Activated naive CD8-positive, alpha-beta T cell treated with anti-CD3 and anti-CD28 coated beads, Interleukin-2, amount 50 U/mL, for 24 hours (primary cell): Measurements from ENCODE around the gene WWOX.

Experiments used
- ATAC-seq: fragments of 150-1000 bp; cut with Tn5 transposase; one replicate; pipeline ENCODE4 v1.10.0; 2021
- DNase-seq: peaks from one replicate; pipeline ENCODE4 v3.0.0; 2021
- H3K27ac Mint-ChIP-seq: one replicate; pipeline ENCODE4 v1.8.0; 2021; ENCODE audit warnings: mild to moderate bottlenecking, mixed read lengths
- H3K27me3 Mint-ChIP-seq: one replicate; pipeline ENCODE4 v1.8.0; 2021; ENCODE audit warnings: mixed read lengths
- H3K36me3 Mint-ChIP-seq: one replicate; pipeline ENCODE4 v1.8.0; 2021; ENCODE audit warnings: low read depth, mixed read lengths
- H3K4me1 Mint-ChIP-seq: one replicate; pipeline ENCODE4 v1.8.0; 2021; ENCODE audit warnings: mixed read lengths
- H3K4me3 Mint-ChIP-seq: one replicate; pipeline ENCODE4 v1.8.0; 2021; ENCODE audit warnings: mild to moderate bottlenecking, moderate library complexity, mixed read lengths
- H3K9me3 Mint-ChIP-seq: one replicate; pipeline ENCODE4 v1.8.0; 2021; ENCODE audit warnings: mixed read lengths

WWOX gene

DNA sequence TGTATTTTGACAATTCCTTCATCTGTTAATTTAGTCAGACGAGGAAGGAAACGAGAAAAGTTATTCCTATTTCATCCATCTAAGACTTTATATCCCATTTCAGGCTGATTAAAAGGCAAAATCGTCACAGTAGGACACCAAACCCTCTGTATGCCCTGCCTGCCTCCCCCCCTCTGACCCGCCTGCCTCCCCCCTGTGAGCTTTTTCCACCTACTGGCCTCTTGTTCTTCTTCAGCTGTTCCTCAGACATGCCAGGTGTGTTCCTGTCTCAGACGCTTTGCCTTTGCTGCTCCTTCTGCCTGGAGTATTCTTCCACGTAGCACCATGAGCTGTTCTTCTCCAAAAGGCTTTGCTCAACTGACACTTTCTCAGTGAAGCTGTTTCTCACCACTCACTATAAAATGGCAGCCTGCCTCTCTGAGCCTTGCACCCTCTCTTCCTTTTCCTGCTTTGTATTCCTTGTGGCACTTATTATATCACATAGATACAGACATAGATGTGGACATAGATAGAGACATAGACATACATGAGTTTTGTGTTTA lies 777.7 kb downstream of the WWOX start:
- no peaks in the 10 kb centered on the region for H3K9me3 Mint-ChIP-seq
- no peak overlapping the region for H3K4me3 Mint-ChIP-seq
- no peak for DNase-seq
- H3K4me1 Mint-ChIP-seq = no peaks in the 10 kb centered on the region
- no peak overlapping the region for H3K27ac Mint-ChIP-seq
- H3K36me3 Mint-ChIP-seq = no peaks in the 10 kb centered on the region
- ATAC-seq = no peak
- H3K27me3 Mint-ChIP-seq = no peaks in the 10 kb centered on the region

- H3K27me3 Mint-ChIP-seq = no peaks in the 10 kb centered on the region
- no peak overlapping the region for H3K4me3 Mint-ChIP-seq
- H3K36me3 Mint-ChIP-seq = no peaks in the 10 kb centered on the region
- DNase-seq (no peak), ATAC-seq (no peak)
- no peaks in the 10 kb centered on the region for H3K9me3 Mint-ChIP-seq
- no peaks in the 10 kb centered on the region for H3K4me1 Mint-ChIP-seq
- no peak overlapping the region for H3K27ac Mint-ChIP-seq
These were observed 779.1 kb downstream of the WWOX start for GRCh38 chr16:78878570-78878969.

GRCh38 chr16:78879011-78879410 lies 779.6 kb downstream of the WWOX start:
- H3K27ac Mint-ChIP-seq = no peak overlapping the region
- H3K9me3 Mint-ChIP-seq = no peaks in the 10 kb centered on the region
- no peak for DNase-seq

GRCh38 chr16:78882150-78882549 lies 782.7 kb downstream of the WWOX start:
- no peak for ATAC-seq
- H3K9me3 Mint-ChIP-seq = no peaks in the 10 kb centered on the region
- no peak overlapping the region for H3K4me3 Mint-ChIP-seq
- no peaks in the 10 kb centered on the region for H3K36me3 Mint-ChIP-seq
- H3K4me1 Mint-ChIP-seq = no peaks in the 10 kb centered on the region
- H3K27ac Mint-ChIP-seq = no peak overlapping the region
- DNase-seq = no peak
- H3K27me3 Mint-ChIP-seq = no peaks in the 10 kb centered on the region

More at GRCh38 chr16:78879011-78879410, 779.6 kb downstream of the WWOX start:
- H3K4me3 Mint-ChIP-seq = no peak overlapping the region
- no peak for ATAC-seq
- no peaks in the 10 kb centered on the region for H3K36me3 Mint-ChIP-seq
- H3K27me3 Mint-ChIP-seq = no peaks in the 10 kb centered on the region
- H3K4me1 Mint-ChIP-seq = no peaks in the 10 kb centered on the region

DNA sequence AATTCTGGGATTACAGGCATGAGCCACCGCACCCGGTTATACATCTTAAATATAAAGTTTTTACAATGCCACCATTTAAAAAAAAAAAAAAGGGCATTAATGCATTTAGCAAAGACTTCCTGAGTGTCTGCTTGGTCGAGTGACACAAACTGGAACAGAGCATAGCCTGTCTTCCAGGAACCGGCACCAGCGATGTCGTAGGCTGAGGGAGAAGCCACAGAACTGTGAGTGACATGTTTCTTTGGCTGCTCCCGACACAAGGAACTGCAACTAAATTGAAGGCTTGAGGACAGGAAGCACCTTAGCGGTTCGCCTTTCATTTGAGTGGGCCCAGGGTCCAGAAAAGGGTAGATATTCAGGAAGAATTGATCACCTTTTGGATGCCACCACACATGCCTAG lies 783.3 kb downstream of the WWOX start:
- no peak overlapping the region for H3K4me3 Mint-ChIP-seq
- H3K27me3 Mint-ChIP-seq = no peaks in the 10 kb centered on the region
- H3K27ac Mint-ChIP-seq = no peak overlapping the region
- H3K9me3 Mint-ChIP-seq = no peaks in the 10 kb centered on the region
- DNase-seq (no peak), ATAC-seq (no peak)
- H3K4me1 Mint-ChIP-seq = no peaks in the 10 kb centered on the region
- no peaks in the 10 kb centered on the region for H3K36me3 Mint-ChIP-seq

DNA sequence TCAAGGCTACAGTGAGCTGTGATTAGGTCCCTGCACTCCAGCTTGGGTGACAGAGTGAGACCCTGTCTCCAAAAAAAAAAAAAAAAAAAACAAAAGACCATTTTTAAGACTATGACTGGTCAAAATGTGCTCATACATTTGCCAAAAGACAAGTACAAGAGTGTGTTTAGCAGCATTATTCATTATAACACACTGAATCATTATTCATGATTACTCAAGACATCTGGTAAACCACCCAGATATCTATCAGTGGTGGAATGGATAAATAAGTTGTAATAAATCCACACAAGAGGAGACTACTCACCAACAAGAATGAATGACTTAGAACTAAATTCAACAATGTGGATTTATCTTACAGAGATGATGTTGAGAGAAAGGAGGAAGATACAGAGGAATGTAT lies 784.8 kb downstream of the WWOX start:
- H3K36me3 Mint-ChIP-seq = no peaks in the 10 kb centered on the region
- H3K4me1 Mint-ChIP-seq = no peaks in the 10 kb centered on the region
- no peaks in the 10 kb centered on the region for H3K27me3 Mint-ChIP-seq
- no peaks in the 10 kb centered on the region for H3K9me3 Mint-ChIP-seq
- no peak for DNase-seq
- no peak for ATAC-seq
- no peak overlapping the region for H3K4me3 Mint-ChIP-seq
- H3K27ac Mint-ChIP-seq = no peak overlapping the region

DNA sequence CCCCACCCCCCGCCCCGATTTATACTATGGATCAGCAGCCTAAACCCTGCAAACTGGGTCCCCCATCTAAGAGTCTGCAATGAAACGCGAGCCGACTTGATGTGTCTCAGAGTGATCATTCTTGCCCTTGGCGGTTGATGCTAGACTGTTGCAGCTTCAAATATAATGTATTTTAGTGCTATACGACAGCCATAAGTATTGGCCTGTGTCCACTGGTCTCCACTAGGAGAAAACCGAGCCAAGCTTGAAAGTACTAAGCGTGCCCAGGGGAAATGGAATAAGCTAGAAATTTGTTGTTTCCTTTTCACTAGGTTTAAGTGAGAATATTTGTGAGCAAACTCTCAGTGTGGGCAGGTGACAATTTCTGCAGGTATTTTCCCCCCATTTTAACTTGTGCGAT lies 789.9 kb downstream of the WWOX start:
- no peak for ATAC-seq
- no peak overlapping the region for H3K27ac Mint-ChIP-seq
- H3K4me1 Mint-ChIP-seq = peaks cover 21% of the 10 kb centered on the region
- H3K4me3 Mint-ChIP-seq = no peak overlapping the region
- no peak for DNase-seq
- peaks cover 4% of the 10 kb centered on the region for H3K9me3 Mint-ChIP-seq
- H3K27me3 Mint-ChIP-seq = no peaks in the 10 kb centered on the region
- peaks cover 3% of the 10 kb centered on the region for H3K36me3 Mint-ChIP-seq

DNA sequence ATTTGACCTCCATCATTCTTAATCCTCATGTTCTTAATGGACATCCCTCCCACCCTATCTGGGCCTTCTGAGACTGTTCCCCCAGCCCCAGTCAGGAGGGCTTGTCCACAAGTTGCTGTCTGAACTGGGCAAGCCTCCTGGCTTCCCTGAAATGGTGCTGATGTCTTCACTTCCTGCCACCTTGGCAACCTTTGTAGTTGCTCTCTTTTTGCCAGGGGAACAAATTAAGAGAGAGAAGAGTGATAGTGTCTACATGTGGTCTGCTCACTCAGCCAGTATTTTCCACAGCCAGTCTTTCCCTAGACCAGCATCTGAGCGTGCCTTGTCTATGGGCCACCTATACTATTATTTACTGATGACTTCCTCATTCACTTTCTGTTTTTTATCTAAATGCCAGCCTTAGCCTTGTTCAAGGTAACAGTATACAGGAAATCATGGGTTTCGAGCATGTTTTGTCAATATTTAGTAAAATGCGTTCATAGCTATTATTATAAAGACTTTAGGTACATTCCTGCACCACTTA lies 791.0 kb downstream of the WWOX start:
- Mint-ChIP-seq H3K4me1 (peaks cover 26% of the 10 kb centered on the region), H3K4me3 (no peak overlapping the region), H3K27me3 (no peaks in the 10 kb centered on the region), H3K36me3 (peaks cover 3% of the 10 kb centered on the region), H3K27ac (peak overlapping the region; percentile 43), H3K9me3 (peaks cover 6% of the 10 kb centered on the region)
- ATAC-seq (no peak), DNase-seq (no peak)

GRCh38 chr16:78892951-78893733 lies 793.7 kb downstream of the WWOX start:
- H3K27ac Mint-ChIP-seq = peak overlapping the region; percentile 61
- H3K4me3 Mint-ChIP-seq = no peak overlapping the region

GRCh38 chr16:78894886-78895285 lies 795.4 kb downstream of the WWOX start:
- Mint-ChIP-seq H3K36me3 (peaks cover 3% of the 10 kb centered on the region), H3K4me3 (no peak overlapping the region), H3K27ac (peak overlapping the region; percentile 59), H3K4me1 (peaks cover 42% of the 10 kb centered on the region), H3K27me3 (no peaks in the 10 kb centered on the region), H3K9me3 (peaks cover 11% of the 10 kb centered on the region)
- DNase-seq = no peak
- no peak for ATAC-seq

More at GRCh38 chr16:78892951-78893733, 793.7 kb downstream of the WWOX start:
- no peaks in the 10 kb centered on the region for H3K27me3 Mint-ChIP-seq
- DNase-seq (no peak), ATAC-seq (peak; percentile 72)
- H3K36me3 Mint-ChIP-seq = peaks cover 3% of the 10 kb centered on the region
- H3K4me1 Mint-ChIP-seq = peaks cover 38% of the 10 kb centered on the region
- H3K9me3 Mint-ChIP-seq = peaks cover 11% of the 10 kb centered on the region

- peaks cover 43% of the 10 kb centered on the region for H3K4me1 Mint-ChIP-seq
- peaks cover 3% of the 10 kb centered on the region for H3K36me3 Mint-ChIP-seq
- DNase-seq = no peak
- H3K27me3 Mint-ChIP-seq = no peaks in the 10 kb centered on the region
- H3K4me3 Mint-ChIP-seq = no peak overlapping the region
- H3K9me3 Mint-ChIP-seq = peaks cover 11% of the 10 kb centered on the region
- H3K27ac Mint-ChIP-seq = peak overlapping the region; percentile 59
- no peak for ATAC-seq
These were observed 796.2 kb downstream of the WWOX start for GRCh38 chr16:78895681-78896080.

GRCh38 chr16:78896280-78896679 lies 796.8 kb downstream of the WWOX start:
- peaks cover 49% of the 10 kb centered on the region for H3K4me1 Mint-ChIP-seq
- H3K27me3 Mint-ChIP-seq = no peaks in the 10 kb centered on the region
- peaks cover 3% of the 10 kb centered on the region for H3K36me3 Mint-ChIP-seq
- H3K27ac Mint-ChIP-seq = peak overlapping the region; percentile 27
- H3K4me3 Mint-ChIP-seq = no peak overlapping the region
- ATAC-seq (no peak), DNase-seq (no peak)
- peaks cover 11% of the 10 kb centered on the region for H3K9me3 Mint-ChIP-seq

- no peak overlapping the region for H3K27ac Mint-ChIP-seq
- H3K9me3 Mint-ChIP-seq = peaks cover 11% of the 10 kb centered on the region
- DNase-seq (no peak), ATAC-seq (no peak)
- H3K4me1 Mint-ChIP-seq = peaks cover 51% of the 10 kb centered on the region
- no peak overlapping the region for H3K4me3 Mint-ChIP-seq
- peaks cover 1% of the 10 kb centered on the region for H3K36me3 Mint-ChIP-seq
- no peaks in the 10 kb centered on the region for H3K27me3 Mint-ChIP-seq
These were observed 797.8 kb downstream of the WWOX start for GRCh38 chr16:78897299-78897698.

DNA sequence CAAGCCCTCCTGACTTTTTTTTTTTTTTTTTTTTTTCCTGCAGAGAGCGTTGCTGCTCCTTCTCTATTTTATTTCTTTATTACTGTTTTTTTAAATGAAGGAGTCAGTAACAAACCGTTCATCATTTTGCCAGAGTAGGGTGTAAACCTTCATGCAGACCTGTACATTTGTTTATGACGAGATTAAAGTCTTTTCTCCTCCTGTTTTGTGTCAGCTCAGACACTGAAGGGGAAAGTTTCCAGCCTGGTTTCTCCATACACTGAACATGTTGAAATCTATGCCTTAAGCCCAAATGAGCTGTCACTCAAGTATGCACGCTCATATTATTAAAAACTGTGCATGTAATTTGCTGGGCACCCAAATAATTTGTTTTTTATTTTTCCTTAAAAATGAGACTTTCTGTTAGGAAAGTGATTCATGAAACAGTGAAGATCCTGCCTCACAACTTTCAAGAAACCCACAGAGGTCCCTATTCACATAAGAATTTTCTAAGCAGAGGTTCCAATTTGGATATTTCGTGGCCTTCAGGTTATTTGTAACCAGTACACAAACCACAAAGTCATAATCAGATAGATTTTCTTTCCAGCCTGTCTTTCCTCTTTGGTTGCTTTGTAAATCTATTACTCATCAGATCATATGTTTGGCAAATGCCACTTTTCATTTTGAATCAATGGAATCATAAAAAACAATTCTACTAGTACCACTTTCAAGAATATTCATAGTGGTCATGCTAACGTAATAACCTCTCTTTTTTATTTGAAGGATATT lies 800.8 kb downstream of the WWOX start:
- Mint-ChIP-seq H3K4me3 (no peak overlapping the region), H3K27me3 (no peaks in the 10 kb centered on the region), H3K27ac (peak overlapping the region; percentile 62), H3K9me3 (peaks cover 6% of the 10 kb centered on the region), H3K4me1 (peaks cover 36% of the 10 kb centered on the region), H3K36me3 (no peaks in the 10 kb centered on the region)
- no peak for DNase-seq
- ATAC-seq = peak; percentile 60

DNA sequence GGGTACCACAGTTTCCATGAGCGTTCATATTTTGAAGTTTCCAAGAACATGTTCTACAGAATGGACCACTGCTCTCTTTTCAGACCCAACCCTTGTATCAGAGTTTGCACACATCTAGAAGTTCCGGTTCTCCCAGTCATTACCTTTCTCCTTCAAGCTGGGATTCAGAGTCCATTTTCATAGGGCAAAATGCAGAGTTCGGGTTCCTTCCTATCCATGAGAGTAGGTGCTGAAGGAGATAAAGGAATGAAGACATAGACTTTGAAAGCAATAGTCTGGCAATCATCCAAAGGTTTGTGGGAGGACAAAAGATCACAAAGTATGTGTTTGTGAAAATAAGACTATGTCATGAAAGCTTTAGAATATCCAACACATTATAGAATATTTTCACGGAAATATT lies 801.5 kb downstream of the WWOX start:
- ATAC-seq (no peak), DNase-seq (no peak)
- Mint-ChIP-seq H3K9me3 (peaks cover 6% of the 10 kb centered on the region), H3K4me3 (no peak overlapping the region), H3K4me1 (peaks cover 29% of the 10 kb centered on the region), H3K36me3 (no peaks in the 10 kb centered on the region), H3K27me3 (no peaks in the 10 kb centered on the region), H3K27ac (peak overlapping the region; percentile 68)
